ENCODE data around the gene NXT2. TPM values are rescaled to one million over a fixed set of nuclear protein-coding genes. Genes with fewer than 3 reads are reported as not detected.
"Not testable (repeated sequence)": the region's sequence is repeated elsewhere in the genome, so short reads cannot be mapped to it uniquely, and the experiment has no call there.

The NXT2 gene
- total RNA-seq = 1.5 TPM
- long read RNA-seq, partial matches to known transcripts = 0 of 6 reads
- long read RNA-seq, other reads (novel, unspliced or antisense) = 0 of 6 reads

GRCh38 chrX:109536439-109537323 lies at the start of gene NXT2:
TSS of gene NXT2 (plus strand) at chrX:109536844. CDS start at chrX:109537007, 163 bp downstream.
- intact Hi-C loops (cut with DNase I) = no loop called here

GRCh38 chrX:109487640-109488039 lies 49.0 kb upstream of the NXT2 start:
- no peak for ATAC-seq (ENCODE audit: poor library complexity)
- intact Hi-C loops (cut with DNase I) = loop anchor here (5.0 to 10.0 kb wide), 2 partner anchors 145 to 397 kb away; no protein-coding TSS in a partner anchor
- DNase-seq = no peak

More at GRCh38 chrX:109536439-109537323, at the start of gene NXT2:
- ATAC-seq (ENCODE audit: poor library complexity) = peak; percentile 100
- peak; percentile 94 for DNase-seq

- ATAC-seq (ENCODE audit: poor library complexity) (no peak), DNase-seq (no peak)
- intact Hi-C loops (cut with DNase I) = loop anchor here (5.0 to 10.0 kb wide), 2 partner anchors 143 to 396 kb away; no protein-coding TSS in a partner anchor
Observed at GRCh38 chrX:109489174-109489573, 47.5 kb upstream of the NXT2 start.

GRCh38 chrX:109498434-109498833 lies 38.2 kb upstream of the NXT2 start:
- intact Hi-C loops (cut with DNase I) = no loop called here
- DNase-seq (no peak), ATAC-seq (ENCODE audit: poor library complexity) (no peak)

GRCh38 chrX:109501176-109501575 lies 35.5 kb upstream of the NXT2 start:
- intact Hi-C loops (cut with DNase I) = no loop called here
- no peak for DNase-seq
- no peak for ATAC-seq (ENCODE audit: poor library complexity)

- no peak for ATAC-seq (ENCODE audit: poor library complexity)
- no peak for DNase-seq
- intact Hi-C loops (cut with DNase I) = no loop called here
Observed at GRCh38 chrX:109508915-109509314, 27.7 kb upstream of the NXT2 start.

- DNase-seq = no peak
- intact Hi-C loops (cut with DNase I) = no loop called here
- ATAC-seq (ENCODE audit: poor library complexity) = no peak
Observed at GRCh38 chrX:109511113-109511512, 25.5 kb upstream of the NXT2 start.

- ATAC-seq (ENCODE audit: poor library complexity) (no peak), DNase-seq (no peak)
- intact Hi-C loops (cut with DNase I) = no loop called here
Observed at GRCh38 chrX:109519001-109519400, 17.6 kb upstream of the NXT2 start.

GRCh38 chrX:109533005-109533404 lies 3.6 kb upstream of the NXT2 start:
- intact Hi-C loops (cut with DNase I) = no loop called here
- ATAC-seq (ENCODE audit: poor library complexity) = no peak
- no peak for DNase-seq

GRCh38 chrX:109533631-109534030 lies 3.0 kb upstream of the NXT2 start:
- ATAC-seq (ENCODE audit: poor library complexity) (no peak), DNase-seq (no peak)
- intact Hi-C loops (cut with DNase I) = no loop called here

- DNase-seq (no peak), ATAC-seq (ENCODE audit: poor library complexity) (no peak)
- intact Hi-C loops (cut with DNase I) = no loop called here
Observed at GRCh38 chrX:109534933-109535332, 1.7 kb upstream of the NXT2 start.

- intact Hi-C loops (cut with DNase I) = no loop called here
- ATAC-seq (ENCODE audit: poor library complexity) (no peak), DNase-seq (no peak)
Observed at GRCh38 chrX:109535578-109535977, 1.1 kb upstream of the NXT2 start.

GRCh38 chrX:109537324-109537665 lies 651 bp downstream of the NXT2 start:
- DNase-seq = no peak
- intact Hi-C loops (cut with DNase I) = no loop called here
- peak; percentile 57 for ATAC-seq (ENCODE audit: poor library complexity)

- DNase-seq; intact Hi-C loops (cut with DNase I); ATAC-seq (ENCODE audit: poor library complexity): not testable (repeated sequence)
Observed at GRCh38 chrX:109539007-109539406, 2.4 kb downstream of the NXT2 start.

- DNase-seq = no peak
- intact Hi-C loops (cut with DNase I) = no loop called here
- no peak for ATAC-seq (ENCODE audit: poor library complexity)
Observed at GRCh38 chrX:109553862-109554261, 17.2 kb downstream of the NXT2 start.

- DNase-seq; intact Hi-C loops (cut with DNase I); ATAC-seq (ENCODE audit: poor library complexity): not testable (repeated sequence)
Observed at GRCh38 chrX:109576083-109576482, 39.4 kb downstream of the NXT2 start.

- no peak for DNase-seq
- intact Hi-C loops (cut with DNase I) = no loop called here
- ATAC-seq (ENCODE audit: poor library complexity) = no peak
Observed at GRCh38 chrX:109577055-109577454, 40.4 kb downstream of the NXT2 start.

GRCh38 chrX:109578916-109579315 lies 42.3 kb downstream of the NXT2 start:
- intact Hi-C loops (cut with DNase I) = no loop called here
- ATAC-seq (ENCODE audit: poor library complexity) = no peak
- no peak for DNase-seq

- DNase-seq (no peak), ATAC-seq (ENCODE audit: poor library complexity) (no peak)
- intact Hi-C loops (cut with DNase I) = no loop called here
Observed at GRCh38 chrX:109585488-109585887, 48.8 kb downstream of the NXT2 start.

GRCh38 chrX:109590176-109590575 lies 53.5 kb downstream of the NXT2 start:
- DNase-seq = no peak
- intact Hi-C loops (cut with DNase I) = no loop called here
- no peak for ATAC-seq (ENCODE audit: poor library complexity)

Measured in Right ventricle myocardium superior (tissue), 1 donor.